Activated CD8-positive, alpha-beta memory T cell treated with anti-CD3 and anti-CD28 coated beads for 4 hours (primary cell): Measurements from ENCODE around the gene ATXN7L2.

Experiments
- DNase-seq, 2 donors: peaks; one replicate each; pipeline ENCODE4 v3.0.0-alpha.2; 2020; ENCODE audit warnings: low read depth in 2 of 2

Gene ATXN7L2

GRCh38 chr1:109497449-109498160, 13.9 kb downstream of the ATXN7L2 start:
- DNase-seq = no peak

DNA sequence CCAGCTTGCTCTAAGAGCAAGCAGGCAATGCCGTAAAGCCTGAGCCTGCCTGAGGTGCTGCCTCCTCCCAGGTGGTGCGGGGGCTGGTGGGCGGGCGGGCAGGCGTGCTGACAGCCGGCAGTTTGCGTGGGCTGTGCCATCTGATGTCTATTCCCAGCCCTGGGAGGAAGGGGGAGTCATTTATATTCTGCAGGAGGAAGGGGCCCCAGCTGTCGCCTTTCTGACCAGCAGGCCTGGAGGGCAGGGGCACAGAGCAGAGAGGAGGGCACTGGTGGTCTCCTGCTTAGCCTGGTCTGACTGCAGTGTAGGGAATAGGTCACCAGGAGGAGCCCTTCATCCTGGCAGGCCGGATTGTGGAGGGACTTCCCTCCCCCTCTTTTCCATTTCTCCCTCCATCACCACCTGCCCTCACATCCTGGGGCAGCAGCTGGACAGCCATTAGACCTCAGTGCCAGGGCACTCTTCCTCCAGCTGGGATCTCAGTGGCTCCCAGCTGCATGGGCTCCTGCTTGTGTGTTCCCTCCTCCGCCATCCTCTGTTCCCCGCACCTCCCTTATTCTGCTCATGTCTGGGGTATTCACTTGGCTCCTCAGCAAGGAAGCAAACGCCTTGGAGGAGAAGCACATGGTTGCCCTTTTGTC, 14.6 kb downstream of the ATXN7L2 start:
- no peak for DNase-seq

DNA sequence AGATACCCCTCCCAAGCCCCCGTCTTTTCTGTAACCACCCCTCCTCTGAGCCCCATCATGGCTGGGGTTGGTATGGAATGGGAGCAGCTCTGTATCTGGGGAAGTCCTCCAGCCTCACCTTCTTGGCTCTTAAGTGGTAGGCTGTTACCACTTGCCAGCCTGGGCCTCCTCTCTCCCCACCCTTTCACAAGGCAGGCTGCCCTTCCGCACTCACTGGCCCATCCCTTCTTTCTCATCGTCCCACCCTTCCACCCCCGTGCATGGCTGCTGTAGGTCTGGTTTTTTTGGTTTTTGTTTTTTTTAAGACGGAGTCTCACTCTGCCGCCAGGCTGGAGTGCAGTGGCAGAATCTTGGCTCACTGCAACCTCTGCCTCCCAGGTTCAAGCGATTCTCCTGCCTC, 15.4 kb downstream of the ATXN7L2 start:
- DNase-seq = no peak

DNA sequence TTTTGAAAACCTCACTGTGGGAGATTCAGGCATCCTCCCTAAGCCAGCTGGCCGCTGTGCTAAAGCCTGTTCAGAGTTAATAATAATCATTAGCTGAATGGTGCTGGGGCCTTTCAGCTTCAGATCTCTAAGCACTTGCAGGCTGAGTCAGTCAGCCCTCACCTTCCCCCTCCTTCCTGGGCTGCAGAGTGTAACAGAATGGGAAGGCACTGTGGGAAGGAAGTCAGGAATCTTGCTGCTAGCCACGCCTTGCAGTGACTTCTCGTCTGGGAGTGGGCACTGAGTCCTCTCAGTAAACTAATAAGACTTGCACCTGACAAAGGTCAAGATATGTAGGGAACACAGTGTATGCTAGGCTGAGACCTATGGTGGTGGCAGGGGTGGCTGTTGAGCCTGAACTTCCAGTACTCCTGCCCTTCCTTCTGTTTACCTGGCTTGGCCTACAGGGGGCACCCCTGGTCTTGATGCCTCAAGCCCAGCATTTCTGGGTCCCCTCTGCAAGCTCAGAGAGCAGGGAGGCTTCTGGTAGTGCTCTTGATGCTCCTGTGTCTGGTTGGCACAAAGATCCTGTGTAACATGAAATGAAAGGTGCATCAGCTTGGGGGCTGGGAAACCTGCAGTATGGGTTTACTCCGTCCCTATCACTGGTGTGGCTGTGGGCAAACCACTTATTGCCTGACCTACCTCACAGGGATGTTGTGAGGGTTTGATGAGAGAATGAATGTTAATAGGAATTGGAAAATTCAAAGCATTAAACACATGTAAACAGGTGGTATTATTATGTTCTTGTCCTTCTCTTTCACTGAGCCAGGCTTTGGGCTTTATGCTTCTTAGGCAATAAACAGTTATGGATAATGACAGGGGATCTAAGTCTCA, 16.2 kb downstream of the ATXN7L2 start:
- DNase-seq = no peak

DNA sequence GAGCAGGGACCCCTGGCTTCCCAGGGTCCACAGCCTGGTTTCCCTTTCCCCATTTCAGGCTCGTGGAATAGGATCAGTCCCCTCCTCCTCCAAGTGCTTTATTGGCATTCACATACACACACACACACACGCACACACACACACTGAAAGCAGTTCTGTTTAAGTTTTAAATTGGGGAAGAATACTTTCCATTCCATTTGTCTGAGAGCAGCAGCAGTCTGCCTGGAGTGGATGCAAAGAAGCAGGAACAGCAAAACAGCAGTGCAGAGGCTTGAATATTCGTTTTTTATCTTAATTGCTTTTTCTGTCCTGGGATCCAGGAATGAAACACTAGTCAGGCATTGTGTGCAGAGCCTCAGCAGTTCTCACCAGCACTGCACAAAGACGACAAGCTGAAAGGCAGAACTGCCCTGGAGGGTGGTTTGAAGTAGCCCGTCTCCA, 17.3 kb downstream of the ATXN7L2 start:
- DNase-seq = no peak

DNA sequence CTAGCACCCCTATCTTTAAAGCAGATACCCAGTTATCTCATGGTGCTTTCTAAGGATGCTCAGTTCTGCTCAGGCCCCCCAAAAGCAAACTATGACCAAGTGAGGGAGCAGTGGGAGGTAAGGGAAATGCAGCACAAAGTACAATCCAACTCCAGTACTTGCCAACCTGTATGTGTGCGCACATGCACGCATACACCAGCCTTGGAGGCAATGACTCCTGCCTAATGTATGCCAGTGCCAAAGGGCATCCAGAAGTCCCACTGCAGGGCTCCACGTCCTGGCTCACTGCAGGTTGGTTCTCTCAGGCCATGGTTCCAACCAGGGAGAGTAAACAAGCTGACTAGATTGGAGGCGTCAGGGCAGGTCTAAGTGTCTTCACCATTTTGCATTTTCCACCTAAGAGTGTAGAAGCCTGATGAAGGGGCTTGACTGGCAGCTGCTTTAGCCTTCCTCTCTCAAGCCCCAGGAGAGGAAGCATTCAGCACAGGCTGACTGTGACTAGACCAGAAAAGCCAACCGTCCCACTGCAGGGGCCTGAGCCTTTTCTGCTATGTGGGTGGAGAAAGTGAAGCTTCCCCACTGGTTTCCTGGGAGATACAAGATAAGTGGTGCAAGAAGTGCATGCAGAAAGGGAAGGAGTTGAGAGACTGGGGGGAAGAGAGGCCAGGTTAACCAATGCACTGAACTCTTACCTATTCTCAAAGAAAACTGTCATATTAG, 18.1 kb downstream of the ATXN7L2 start:
- DNase-seq = no peak

- DNase-seq = peak in 1 of 2 donors; percentile 35
Measured at GRCh38 chr1:109502364-109502851, 18.7 kb downstream of the ATXN7L2 start.

DNA sequence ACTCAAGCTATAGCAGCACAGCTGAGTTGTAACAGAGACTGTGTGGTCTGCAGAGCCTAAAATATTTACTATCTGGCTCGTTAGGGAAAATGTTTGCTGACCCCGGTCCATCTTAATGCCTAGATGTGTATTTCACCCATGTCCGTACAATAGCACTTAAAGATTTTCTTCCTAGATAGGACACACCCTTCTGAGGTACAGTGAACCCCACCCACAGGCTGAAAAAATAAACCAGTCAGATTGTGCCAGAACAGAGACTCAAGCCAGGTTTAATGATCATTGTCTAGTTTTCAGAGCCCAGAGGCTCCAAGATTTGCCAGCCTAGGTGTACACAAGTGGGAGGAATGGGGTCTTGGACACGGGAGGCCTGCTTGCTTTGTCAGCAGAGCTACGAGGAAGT, 20.2 kb downstream of the ATXN7L2 start:
- no peak for DNase-seq

DNA sequence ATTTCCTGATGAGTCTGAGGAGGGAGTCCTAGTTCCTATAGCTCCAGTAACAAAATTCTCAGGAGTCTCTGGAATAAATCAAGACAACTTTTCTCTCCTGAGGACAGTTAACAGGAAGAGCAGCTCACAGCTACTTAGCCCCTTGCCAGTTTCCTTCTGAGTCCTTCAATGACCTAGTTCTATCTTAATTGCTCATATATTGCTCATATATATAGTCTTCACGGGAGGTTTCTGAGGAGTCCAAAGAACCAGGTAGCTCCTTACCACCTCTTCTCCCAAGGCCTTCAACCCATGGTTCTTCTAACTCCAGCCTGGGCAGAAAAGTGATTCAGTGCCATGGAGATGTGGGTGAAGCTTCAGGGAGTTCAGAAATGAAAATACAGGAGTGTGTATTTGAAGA, 21.3 kb downstream of the ATXN7L2 start:
- no peak for DNase-seq

DNA sequence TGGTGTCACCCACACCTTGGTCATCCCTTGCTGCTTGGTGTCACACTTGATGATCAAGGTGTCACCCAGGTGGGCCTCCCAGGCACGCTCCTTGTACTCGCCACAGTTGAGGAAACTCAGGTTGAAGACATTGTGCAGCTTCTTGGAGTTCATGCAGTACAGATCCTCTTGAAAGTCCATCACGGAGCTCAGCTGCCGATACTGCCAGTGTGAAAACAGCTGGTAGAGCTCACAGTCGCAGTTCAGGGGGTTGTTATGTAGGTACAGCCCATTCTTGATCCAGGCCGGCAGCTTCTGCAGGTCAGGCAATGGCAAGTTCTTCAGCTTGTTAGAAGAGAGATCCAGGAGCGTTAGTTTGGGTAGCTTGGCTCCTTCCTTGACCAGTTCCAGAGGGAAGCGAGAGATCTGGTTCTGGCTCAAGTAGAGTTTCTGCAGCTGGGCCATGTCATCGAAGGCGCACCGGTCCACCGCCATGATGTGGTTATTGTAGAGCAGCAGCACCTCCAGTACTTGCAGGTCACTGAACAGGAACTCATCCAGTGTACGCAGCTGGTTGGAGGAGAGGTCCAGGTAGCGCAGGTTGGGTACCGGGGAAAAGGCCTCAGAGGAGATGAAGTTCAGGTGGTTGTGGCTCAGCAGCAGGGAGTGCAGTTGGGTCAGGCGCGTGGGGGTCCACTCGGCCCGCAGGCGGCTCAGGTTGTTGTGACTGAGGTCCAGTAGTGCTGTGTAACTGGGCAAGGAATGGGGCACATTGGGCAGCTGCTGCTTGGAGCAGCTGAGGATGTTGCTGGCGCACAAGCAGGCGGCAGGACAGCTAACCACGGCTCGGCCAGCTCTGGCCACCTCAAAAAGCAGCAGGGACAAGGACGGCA, 24.5 kb downstream of the ATXN7L2 start:
- DNase-seq = no peak

DNA sequence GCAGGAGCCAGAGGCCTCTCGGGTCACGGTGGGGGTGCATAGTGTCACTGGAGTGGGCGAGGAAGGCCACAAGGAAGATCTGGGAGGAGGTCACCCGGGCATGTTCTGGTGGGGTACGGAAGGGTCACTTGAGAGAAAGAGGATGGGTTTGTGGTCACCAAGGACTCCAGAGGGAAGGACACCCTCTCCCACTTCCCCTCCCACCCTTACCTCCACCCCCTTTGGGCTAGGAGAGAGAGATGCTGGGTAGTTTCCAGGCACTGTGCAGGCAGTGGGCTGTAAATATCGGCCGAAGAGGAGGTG, 25.1 kb downstream of the ATXN7L2 start:
- no peak for DNase-seq

GRCh38 chr1:109509176-109510134, 25.8 kb downstream of the ATXN7L2 start, which contains the start of gene AMIGO1:
Gene AMIGO1 (minus strand): TSS chr1:109509727. CDS start chr1:109508912, 815 bp downstream.
- peak in 1 of 2 donors; percentile 38 for DNase-seq

DNA sequence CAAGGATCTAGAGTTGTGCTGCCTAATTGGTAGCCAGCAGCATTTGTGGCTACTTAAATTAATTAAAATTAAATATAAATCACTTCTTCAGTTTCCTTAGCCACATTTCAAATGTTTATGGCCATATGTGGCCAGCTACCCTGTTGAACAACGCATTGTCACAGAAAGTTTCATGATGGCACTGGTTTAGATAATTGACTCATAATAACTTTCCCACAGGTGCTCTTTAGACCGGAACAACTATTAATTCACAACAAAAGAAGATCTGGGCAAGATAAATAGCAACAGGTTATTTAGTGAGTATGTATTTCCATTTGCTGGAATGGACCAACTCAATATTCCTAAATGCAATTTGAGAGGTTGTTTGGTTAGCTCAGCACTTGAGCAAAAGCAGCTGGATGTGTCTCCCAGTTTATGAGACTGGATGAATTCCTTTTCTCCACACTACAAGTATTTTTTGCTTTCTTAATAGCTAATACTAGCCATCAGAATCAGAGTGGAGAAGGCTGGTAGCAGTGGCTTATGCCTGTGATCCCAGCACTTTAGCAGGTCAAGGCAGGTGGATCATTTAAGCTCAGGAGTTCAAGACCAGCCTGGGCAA, 29.5 kb downstream of the ATXN7L2 start:
- DNase-seq = no peak

DNA sequence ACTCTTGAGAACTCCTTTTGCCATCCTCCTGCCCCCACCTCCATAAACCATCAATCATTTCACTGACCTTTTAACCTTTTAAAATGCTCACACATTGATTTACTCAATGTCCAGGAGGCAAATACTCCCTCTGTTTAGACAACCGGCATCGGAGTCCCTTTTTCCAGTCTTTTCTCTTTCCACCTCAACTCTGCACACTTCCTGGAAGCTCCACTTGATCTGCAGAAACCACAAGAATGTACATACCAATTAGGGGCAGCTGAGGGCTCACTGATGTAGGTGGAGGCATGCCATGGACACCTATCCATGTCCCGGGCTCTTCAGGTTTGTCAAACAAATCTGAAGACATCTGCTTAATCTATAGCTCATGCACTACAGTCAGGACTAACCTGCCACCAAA, 31.1 kb downstream of the ATXN7L2 start:
- no peak for DNase-seq

- no peak for DNase-seq
Measured at GRCh38 chr1:109516872-109517271, 33.2 kb downstream of the ATXN7L2 start.

GRCh38 chr1:109517337-109517736, 33.6 kb downstream of the ATXN7L2 start:
- DNase-seq = no peak

DNA sequence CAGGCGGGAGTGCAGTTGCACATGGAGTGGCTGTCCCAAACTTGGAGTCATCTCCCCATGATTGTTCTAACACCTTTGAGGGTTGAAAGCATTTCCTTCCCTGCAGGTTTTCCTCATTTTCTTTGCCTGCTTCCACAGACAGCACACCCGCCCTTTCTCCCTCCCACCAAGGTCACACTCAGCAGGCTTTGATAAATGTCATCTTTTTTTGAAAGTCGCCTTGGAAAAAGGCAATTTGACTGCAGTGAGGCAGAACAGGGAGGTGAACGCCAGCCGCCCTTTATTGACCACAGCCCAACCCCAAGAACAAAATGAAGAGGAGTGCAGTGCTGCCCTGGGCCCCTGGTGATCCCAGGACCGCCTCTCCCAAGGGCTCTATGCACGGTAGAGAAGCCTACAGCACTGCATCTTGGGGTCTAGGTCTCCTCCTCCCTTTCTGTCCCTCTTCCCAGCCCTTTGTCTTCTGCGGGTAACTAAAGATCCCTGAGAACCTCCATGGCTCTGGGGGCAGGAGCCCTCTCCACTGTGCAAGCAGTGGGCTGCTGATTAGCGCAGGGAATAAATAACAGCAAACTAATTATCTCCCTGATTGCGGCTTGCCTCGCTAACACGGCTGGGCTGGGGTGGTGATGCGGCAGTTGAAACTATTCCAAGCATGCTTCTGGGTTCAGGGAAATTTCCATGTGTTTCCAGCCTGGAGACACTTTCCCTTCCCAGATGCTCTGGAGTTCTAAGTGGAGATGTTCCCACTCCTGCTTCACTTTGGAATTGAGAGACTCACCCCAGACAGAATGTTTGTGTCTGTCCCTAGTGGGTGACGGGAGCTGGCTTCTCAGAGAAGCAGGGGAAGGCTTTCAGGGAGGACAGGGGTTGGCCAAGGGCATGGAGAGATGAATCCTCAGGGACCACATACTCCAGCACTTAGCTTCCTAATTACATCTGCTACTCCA, 37.6 kb downstream of the ATXN7L2 start:
- no peak for DNase-seq

DNA sequence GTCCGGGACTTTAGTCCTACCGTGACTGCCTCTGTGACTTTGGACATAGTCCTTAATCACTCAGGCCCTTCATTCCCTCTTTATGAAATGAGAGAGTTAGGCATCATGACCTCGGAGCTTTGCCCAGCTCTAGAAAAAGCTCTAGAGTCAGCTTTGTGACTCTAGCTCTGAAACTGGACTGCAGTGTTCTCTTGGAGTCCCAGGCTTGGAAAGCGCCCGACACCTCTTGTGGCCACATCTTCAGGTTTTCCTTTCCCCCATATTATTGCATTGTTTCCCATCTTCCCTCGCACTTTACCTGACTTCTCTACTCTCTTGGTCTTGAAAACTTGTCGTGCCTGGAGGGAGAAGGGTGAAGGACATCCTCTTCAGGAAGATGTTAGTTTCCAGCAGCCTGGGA, 38.3 kb downstream of the ATXN7L2 start:
- no peak for DNase-seq
